ENCODE results near the gene FNIP2.

DNA sequence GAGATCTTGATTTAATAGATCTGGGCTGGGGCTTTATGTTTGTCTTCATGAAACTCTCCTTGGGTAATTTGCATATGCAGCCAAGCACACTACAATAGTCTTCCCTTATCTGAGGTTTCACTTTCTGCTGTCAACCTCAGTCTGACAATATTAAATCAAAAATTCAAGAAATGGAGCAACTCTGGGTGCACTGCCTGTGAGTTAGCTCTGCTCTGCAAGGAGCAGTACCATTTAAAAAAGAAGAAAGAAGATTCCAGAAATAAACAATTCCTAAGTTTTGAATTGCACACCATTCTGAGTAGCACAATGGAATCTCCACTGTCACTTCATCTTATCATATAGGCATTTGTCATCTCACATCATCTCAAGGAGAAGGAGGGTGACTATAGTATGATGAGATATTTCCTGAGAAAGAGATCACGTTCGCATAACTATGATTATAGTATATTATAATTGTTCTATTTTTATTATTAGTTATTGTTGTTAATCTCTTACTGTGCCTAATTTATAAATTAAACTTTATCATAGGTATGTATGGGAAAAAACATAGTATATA, 9.4 kb downstream of the FNIP2 start:
- TF ChIP-seq, protein P1, sequence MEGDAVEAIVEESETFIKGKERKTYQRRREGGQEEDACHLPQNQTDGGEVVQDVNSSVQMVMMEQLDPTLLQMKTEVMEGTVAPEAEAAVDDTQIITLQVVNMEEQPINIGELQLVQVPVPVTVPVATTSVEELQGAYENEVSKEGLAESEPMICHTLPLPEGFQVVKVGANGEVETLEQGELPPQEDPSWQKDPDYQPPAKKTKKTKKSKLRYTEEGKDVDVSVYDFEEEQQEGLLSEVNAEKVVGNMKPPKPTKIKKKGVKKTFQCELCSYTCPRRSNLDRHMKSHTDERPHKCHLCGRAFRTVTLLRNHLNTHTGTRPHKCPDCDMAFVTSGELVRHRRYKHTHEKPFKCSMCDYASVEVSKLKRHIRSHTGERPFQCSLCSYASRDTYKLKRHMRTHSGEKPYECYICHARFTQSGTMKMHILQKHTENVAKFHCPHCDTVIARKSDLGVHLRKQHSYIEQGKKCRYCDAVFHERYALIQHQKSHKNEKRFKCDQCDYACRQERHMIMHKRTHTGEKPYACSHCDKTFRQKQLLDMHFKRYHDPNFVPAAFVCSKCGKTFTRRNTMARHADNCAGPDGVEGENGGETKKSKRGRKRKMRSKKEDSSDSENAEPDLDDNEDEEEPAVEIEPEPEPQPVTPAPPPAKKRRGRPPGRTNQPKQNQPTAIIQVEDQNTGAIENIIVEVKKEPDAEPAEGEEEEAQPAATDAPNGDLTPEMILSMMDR (IDR thresholded peaks at IDR 0.05 in 8 of 11, conservative IDR thresholded peaks at IDR 0.05 in 3 of 11): no peak
- no peak for TF ChIP-seq POLR2AphosphoS5 (IDR thresholded peaks at IDR 0.05)
